HG02852 (cell line): ENCODE measurements around the gene CCR3.

Experiments
- ATAC-seq: cut with Tn5 transposase; IDR thresholded peaks from one replicate; pipeline ENCODE4 v1.9.1; 2021; ENCODE audit warnings: mild to moderate bottlenecking, moderate library complexity; ENCODE audit not compliant: unreplicated experiment

Gene CCR3

DNA sequence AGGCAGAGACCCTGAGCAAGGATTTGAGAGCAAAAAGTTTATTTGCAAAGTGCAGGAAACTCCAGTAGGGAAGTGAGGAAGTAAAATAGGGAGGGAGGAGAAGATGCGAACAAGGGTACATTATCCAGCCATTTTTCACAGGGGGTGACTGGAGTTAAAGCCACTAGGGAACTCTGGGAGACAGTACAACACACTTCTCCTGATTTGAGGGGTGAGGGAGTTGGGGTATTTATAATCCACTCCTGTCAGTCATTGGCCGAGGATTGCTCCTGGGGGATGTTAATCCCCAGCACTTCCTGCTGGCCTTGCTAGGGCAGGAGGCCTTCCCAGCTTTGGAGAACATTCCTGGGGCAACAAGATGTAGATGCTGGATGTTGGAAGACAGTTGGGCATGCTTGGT, 28.2 kb downstream of the CCR3 start:
- ATAC-seq = no peak

DNA sequence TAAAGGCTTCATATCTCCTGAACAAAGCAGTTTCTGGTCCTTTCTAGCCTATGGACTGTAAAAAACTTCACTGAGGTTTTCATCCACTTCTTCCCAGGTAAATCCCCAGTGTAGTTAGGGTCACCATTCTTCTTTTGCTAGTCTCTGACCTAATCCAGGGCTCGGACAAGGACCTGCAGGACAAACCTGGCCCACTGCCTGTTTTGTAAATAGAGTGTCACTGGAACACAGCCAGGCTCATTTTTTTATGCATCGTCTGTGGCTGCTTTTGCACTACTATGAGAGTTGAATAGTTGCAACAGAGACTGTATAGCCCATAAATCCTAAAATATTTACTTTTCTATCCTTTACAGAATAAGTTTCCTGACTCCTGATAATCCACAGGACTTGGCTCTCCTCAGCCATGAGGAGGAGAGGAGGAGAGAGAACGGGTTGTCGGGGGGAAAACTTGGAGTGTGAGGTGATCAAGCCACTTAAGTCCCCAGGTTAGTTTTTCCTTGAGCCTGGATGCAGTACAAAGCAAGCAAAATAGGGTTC, 29.0 kb downstream of the CCR3 start:
- no peak for ATAC-seq

DNA sequence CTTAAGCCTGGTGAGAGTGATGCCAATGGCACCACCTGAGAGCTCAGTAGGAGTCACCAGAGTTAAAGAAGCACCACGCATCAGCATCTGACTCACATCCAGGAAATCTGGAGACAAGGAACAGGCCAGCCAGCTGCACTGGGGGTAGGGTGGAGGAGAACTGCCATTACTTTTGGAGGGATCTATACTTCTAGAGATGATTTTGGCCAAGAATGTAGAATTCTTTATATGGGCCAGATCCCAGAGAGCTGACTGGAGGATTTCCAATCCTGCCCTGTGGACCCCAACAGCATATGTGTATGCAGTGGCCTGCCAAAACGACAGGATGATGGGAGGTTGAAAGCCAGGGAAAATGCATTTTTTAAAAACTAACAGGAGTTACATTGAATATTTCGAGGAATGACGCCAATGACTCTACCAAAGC, 29.8 kb downstream of the CCR3 start:
- ATAC-seq = no peak

DNA sequence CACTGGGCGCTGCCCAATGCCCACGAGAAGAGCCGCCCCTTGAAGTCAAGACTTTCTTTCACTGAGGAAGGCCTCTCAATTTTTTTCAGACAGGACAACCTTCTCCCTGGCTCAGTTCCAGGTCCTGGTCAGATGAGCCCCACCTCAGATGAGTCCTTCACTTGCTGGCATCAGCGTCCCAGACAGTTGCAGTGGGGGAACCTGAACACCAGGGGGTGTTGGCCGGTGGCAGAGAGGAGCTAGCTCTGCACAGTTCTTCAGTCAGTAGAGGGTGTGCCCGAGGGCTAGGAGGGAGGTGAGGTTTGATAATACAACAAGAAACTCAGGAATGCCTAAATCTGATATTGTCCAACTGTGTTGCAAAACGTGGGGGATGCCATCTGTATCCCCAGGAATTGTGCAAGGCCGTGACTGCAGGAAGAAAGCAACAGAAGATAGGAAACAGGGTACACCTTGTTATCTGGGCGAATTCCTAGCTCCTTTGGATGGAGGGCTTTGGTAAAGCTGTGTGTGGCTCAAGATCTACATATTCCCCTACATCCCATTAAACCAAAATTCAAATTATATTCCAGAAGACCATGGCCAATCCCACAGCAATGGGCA, 34.3 kb downstream of the CCR3 start:
- ATAC-seq = no peak

DNA sequence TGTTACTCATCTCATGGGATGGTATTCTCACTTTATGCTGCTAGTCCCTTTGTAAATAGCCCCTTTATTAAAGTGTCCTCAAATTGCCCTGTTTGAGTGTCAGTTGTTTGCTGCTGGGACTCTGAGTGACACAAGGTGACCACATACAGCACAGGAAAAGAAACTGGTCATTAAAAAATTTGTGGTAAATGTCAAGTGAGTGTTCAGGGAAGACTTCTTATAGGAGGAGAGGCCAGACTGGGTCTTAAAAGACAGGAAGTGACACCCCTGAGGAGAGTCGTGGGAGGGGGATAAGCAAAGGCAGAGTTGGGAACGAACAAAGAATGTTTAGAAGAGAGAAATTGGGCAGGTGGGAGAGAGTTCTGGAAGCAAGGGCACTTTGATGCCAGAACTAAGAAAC, 35.2 kb downstream of the CCR3 start:
- ATAC-seq = no peak

DNA sequence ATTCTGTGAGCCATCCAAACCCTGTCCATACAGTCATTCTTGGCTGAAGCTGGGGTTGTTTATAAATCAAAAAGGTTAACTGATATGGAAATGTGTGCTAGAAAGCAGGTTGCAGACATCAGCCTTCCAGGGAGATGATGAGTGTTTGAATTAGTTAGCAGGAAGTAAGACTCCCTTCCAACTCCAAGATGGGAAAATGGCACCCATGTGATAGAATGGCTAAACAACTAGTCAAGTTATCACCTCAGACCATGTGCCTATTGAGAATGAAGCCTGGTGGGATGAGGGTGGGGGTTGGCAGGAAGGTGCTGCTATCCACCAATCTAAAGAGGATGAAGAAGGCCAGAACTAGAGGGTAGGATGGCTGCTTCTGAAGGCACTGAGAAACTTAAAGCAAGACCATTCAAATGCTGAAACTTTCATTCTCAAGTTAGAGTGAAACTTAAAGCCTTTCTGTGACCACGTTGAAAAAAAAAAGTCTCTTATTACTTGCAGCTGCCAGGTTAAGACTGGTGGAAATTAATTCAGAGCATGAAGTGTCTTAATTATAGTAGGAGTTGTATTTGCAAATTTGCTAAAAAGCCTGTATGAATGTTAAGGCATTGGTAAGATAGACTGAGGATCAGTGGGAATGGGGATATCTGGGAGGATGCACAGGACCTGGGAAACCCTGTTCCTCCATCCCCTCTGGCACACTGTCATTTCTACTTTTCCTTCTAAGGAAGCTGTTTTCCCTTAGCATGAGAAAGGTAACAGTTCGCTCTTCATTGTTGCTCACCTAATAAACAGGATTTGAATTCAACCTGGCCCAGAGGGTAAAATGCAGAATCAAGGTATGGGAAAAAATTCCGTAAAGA, 36.8 kb downstream of the CCR3 start:
- ATAC-seq = no peak

DNA sequence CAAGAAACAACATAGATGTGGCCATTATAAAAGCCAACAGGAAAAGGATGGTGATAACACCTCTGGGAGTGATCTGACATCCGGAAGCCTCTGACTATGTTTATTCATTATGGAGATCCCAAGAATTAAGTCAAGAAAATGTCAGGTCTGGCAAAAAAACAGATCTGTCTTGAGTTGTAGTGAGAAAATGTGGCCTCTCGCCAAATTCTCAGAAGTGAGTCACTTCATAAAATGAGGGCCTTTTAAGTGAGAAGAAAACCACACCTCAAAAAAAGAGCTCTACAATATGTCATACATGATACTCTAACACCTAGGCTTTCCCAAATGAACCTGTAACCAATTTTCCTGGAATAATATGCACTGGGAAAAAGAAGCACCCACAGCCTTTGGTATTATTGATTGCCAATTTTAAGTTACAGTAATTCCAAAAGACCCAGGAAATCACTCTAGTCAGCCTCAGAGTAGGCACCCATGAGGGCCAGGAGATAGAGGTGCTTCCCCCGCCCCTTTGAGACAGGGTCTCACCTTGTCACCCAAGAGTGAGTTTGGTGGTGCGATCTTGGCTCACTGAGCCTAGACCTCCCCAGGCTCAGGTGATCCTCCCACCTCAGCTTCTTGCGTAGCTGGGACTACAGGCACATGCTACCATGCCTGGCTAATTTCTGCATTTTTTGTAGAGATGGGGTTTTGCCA, 38.0 kb downstream of the CCR3 start:
- no peak for ATAC-seq

DNA sequence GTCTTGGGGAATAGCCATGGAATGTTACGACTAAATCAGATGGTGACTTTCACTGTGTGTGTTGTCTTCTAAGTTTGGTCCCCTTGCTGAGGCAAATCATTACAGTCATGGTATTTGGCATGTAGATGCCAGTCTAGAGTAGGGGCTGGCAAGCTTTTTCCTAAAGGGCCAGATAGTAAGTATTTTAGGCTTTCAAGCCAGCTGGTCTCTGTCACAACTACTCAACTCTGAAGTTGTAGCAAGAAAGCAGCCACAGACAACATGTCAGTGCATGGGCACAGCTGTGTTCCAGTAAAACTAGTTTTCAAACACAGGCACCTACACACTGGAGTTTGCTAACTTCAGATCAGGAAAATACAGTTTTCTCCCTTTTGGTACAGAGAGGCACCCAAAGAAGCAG, 39.3 kb downstream of the CCR3 start:
- ATAC-seq = no peak

DNA sequence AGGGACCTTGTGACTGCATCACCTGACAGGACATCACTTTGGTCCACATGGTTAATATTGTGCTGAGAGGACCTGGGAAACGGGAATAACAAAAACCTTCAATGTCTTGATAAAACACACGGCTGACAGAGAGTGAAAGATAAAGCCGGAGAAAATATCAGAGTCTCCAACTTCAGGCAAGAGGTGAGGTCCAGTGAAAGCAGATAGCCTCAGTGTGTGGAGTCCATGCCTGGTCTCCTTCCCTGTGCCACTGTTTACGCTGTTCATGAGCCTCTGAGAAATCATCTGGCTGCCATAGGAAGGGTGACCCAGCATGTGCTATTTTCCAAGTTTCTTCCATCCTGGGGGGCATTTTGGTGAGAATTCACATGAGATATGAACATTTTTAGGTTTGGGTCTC, 39.8 kb downstream of the CCR3 start:
- ATAC-seq = no peak

DNA sequence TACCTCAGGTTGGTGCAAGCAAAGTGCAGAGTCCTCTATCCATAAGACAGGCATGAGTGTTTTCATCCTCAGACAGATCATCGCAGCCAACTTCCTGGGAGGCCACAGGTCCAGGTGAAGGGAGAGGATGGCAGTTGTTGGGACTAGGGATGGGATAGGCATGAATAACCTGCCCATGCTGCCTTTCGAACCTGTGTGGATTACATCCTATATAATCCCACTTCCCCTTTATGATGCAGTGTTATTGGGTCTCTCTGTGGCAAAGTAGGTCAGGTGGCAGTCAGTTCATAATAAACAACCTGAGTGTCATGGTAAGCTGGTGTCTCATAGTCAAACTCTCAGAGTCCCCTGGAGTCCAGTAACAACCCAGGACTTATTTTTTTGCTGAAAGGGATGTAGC, 40.4 kb downstream of the CCR3 start:
- no peak for ATAC-seq

DNA sequence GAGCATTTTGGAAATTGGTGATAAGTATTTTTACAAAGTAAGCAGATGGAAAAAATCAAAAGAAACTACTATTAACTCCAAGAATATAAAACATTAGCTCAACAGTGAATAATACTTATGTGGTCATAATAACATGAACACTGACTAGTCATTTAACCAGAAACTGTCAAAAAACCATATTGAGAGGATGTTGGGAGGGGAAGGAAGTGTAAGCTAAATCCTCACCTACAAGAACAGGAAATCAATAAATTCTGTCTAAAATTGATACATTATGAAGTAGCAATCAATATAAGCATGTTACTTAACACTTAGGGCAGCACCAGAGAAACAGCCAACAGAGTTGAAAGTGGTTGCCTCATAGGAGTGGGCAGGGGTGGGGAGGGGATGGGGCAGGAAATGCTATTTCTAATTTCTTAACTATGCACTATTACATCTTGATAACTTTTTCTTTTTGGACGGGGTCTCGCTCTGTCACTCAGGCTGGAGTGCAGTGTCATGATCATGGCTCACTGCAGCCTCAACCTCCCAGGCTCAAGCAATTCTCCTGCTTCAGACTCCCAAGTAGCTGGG, 41.7 kb downstream of the CCR3 start:
- ATAC-seq = no peak

DNA sequence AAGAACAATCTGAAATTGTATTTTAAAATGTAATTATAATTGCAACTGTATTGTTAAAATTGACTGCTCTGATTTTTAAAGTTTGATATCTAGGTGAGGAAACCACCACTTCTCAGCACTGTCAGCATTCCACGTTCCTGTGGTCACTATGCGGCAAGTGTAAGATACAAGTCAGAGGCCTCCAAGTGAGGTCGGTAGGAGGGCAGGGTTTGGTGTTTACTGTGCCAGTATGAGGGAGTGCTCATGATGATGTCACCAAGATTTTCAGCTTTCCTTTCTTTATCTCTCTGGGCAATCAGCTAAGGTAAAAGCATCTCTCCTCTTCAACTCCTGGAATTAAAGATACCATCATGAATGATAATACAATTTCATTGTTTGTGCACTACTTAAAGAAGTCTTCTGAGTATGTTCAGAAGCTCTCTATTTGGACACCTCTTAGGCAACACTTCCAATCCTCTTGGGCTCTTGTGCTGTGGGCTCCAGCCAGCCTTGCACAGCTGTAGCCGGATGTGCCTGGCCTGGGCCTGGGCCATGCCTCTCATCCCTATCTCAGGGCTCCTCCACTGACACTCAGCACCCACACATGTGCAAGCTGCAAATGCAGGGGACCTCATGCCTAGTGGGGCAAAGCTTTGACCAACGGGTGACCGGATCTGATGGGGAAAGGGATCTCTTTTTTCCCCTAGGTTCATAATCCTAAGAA, 42.9 kb downstream of the CCR3 start:
- ATAC-seq = no peak

DNA sequence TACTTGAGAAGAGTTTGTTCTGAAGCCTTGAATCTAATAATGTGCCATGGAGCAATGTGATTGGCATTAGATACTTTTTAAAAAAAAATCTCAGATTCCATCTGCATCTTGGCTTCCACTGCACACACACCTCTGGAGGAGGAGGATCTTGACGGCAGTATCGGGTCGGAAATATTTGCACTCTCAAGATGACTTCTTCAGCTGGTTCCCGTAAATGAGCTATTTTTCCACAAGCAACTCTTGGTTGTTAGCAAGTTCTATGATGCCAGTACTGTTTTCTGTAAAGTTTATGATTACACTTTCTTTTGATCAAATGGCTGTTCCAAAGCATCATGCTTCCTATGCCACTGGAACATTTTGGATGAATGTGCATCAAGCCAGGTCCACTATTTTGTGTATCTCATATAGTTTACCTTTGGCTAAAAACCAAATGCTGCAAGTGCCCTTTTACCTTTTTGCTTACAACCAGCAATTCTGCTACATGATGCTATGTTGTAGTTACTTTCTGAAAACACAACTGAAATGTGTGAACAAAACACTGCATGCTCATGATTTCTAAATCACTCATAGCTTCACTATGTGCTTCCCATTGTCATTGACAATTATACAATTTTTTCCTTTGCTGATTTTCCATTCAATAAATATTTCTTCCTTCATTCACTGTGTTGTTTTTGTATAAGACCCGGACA, 43.8 kb downstream of the CCR3 start:
- no peak for ATAC-seq

DNA sequence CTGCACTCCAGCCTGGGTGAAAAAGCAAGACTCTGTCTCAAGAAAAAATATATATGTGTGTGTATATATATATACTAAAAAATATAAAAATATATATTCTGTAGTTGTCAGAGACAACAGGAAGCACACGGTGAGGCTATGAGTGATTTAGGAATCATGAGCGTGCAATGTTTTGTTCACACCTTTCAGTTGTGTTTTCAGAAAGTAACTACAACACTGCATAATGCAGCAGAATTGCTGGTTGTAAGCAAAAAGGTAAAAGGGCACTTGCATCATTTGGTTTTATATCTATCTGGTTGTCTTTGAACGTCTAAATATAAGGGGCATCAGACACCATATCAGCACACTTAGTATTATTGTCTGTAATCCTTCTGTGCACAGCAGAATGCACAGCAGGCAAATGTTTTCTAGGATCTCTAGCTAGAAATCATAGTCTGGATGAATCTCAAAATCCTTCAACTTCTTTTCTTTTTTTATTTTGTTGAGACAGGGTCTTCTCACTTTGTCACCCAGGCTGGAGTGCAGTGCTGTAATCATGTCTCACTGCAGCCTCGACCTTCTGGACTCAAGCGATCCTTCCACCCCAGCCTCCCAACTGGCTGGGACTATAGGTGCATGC, 44.8 kb downstream of the CCR3 start:
- ATAC-seq = no peak

DNA sequence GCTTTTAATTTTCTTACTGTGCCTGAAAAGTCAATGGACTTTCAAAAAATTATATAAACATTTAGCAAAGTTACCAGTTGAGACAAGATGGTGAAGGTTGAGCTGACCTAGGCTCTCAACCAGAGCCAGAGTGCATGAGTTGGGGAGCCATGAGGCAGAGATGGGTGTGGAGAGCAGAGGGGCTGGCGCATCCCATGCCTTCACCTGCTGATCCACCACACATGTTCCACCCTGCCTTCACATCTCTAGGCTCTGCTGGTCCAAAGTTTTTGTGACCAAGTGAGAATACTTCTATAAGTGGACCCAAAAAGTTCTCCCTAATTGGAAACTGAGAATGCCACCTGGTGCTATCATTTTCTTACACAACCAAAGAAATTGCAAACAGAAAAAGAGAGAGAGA, 47.3 kb downstream of the CCR3 start:
- no peak for ATAC-seq

DNA sequence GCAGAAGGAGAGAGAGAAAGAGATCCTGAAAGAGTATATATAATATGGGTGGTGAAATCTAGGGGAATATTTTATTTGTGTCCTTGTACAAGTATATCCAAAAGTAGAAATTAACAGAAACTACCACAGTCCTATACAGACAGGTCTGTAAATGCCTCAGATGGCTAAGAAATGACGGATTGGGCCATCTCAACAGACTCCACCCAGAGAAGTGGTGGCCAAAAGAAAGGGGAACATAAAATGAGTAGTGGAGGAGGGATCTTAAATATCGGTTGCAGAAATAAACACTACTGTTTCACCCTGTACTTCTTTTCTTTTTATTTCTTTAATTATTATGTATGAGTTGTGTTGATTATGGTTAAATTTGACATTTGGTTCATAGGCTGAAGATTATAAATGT, 47.7 kb downstream of the CCR3 start:
- ATAC-seq = no peak

DNA sequence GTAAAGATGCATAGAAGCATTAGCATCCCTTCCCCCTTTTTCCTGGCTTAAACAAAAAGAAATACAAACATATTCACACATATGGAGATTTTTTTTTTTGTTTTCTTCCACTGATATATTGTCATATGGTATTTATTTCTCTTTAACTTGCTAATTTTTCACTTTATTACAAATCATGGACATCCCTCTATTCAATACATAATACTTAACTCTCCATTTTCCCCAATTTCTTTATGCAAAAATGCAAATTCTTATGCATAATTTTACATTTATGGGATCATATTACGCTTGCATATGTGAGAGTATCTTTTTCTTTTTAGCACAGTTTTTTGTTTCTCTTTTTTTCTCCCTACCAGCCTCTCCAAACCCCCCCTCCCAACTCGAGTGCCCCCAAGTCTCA, 48.8 kb downstream of the CCR3 start:
- ATAC-seq = no peak

DNA sequence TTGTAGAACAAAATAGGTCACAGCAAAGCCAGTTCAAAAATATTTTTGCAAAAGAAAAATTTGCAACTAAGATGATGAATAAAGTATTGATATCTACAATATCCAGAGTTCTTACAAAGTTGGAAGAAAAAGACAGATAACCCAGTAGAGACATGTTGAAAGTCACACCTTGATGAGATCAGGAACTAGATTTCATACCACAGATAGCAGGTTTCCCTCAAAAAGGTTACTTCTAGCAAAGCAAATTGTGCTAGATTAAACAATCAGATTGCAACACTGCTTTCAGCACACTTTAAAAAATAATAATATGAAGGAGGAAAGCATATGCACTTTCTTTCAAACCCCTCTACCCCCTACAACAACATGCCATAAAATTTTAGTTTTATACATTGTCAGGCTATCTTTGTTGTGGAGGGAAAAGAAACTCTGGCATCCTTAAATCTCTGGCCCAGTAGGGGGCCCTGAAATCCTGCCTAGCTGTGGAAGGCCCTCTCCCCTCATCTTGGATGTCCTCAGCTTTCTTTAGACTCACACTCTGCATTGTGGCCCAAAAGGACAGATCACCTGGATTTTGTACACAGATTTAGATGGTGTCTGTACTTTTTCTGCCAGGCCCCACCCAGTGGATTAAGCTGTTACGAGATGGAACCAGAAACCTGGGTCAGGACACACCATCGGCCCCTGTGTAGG, 50.9 kb downstream of the CCR3 start:
- no peak for ATAC-seq
